Right lung (tissue), 10 donors: ENCODE data around the gene SLC35E3. TPM values are rescaled to one million over a fixed set of nuclear protein-coding genes. Genes with fewer than 3 reads are reported as not detected.

Source experiments
- DNase-seq, 2 donors: peaks; one replicate each; pipeline ENCODE4 v3.0.0-alpha.2; 2013
- long read RNA-seq, 8 donors: transcript quantifications; one replicate each; lab custom pipeline, GENCODE V29; 2026
- polyA plus RNA-seq, 5 donors: library from polyadenylated mRNA; unstranded; fragments of 120-200 nt; gene quantifications; one replicate each; pipeline versions ENCODE4 v1.2.1 to v1.2.3, GENCODE V29; 2013; ENCODE audit warnings: inconsistent platforms in 1 of 5, low replicate concordance in 1 of 5; ENCODE audit not compliant: insufficient read length in 5 of 5, insufficient read depth in 1 of 5

The SLC35E3 gene
- polyA plus RNA-seq = 10 to 100 TPM; 13.6 to 20.7 (median 17.9) TPM
- long read RNA-seq, donor 1, full-length matches to known transcripts = 7 of 36 reads
- long read RNA-seq, donor 1, partial matches to known transcripts = 29 of 36 reads
- long read RNA-seq, donor 1, other reads (novel, unspliced or antisense) = 0 of 36 reads
- long read RNA-seq, donor 2, full-length matches to known transcripts = 4 of 9 reads
- long read RNA-seq, donor 2, partial matches to known transcripts = 5 of 9 reads
- long read RNA-seq, donor 2, other reads (novel, unspliced or antisense) = 0 of 9 reads
- long read RNA-seq, donor 3, full-length matches to known transcripts = 6 of 6 reads
- long read RNA-seq, donor 3, partial matches to known transcripts = 0 of 6 reads
- long read RNA-seq, donor 3, other reads (novel, unspliced or antisense) = 0 of 6 reads
- long read RNA-seq, donor 4, full-length matches to known transcripts = 5 of 11 reads
- long read RNA-seq, donor 4, partial matches to known transcripts = 6 of 11 reads
- long read RNA-seq, donor 4, other reads (novel, unspliced or antisense) = 0 of 11 reads
- long read RNA-seq, donor 5, full-length matches to known transcripts = 8 of 25 reads
- long read RNA-seq, donor 5, partial matches to known transcripts = 17 of 25 reads
- long read RNA-seq, donor 5, other reads (novel, unspliced or antisense) = 0 of 25 reads
- long read RNA-seq, donor 6, full-length matches to known transcripts = 5 of 10 reads
- long read RNA-seq, donor 6, partial matches to known transcripts = 5 of 10 reads
- long read RNA-seq, donor 6, other reads (novel, unspliced or antisense) = 0 of 10 reads
- long read RNA-seq, donor 7, full-length matches to known transcripts = 7 of 25 reads
- long read RNA-seq, donor 7, partial matches to known transcripts = 18 of 25 reads
- long read RNA-seq, donor 7, other reads (novel, unspliced or antisense) = 0 of 25 reads
- long read RNA-seq, donor 8, full-length matches to known transcripts = 3 of 3 reads
- long read RNA-seq, donor 8, partial matches to known transcripts = 0 of 3 reads
- long read RNA-seq, donor 8, other reads (novel, unspliced or antisense) = 0 of 3 reads

GRCh38 chr12:68745904-68746571 is at the start of gene SLC35E3:
Gene SLC35E3, plus strand, starts transcription at chr12:68746176. Its CDS starts 202 bp downstream, at chr12:68746378.
- peak; percentile 88 for DNase-seq

GRCh38 chr12:68699486-68699885 is 46.5 kb upstream of the SLC35E3 start:
- DNase-seq = no peak

- DNase-seq = no peak
Measured at GRCh38 chr12:68727776-68728175, 18.2 kb upstream of the SLC35E3 start.

GRCh38 chr12:68733661-68734071 is 12.3 kb upstream of the SLC35E3 start:
- DNase-seq = no peak

GRCh38 chr12:68739891-68740290 is 6.1 kb upstream of the SLC35E3 start:
- no peak for DNase-seq

- no peak for DNase-seq
Measured at GRCh38 chr12:68743356-68743755, 2.6 kb upstream of the SLC35E3 start.

DNA sequence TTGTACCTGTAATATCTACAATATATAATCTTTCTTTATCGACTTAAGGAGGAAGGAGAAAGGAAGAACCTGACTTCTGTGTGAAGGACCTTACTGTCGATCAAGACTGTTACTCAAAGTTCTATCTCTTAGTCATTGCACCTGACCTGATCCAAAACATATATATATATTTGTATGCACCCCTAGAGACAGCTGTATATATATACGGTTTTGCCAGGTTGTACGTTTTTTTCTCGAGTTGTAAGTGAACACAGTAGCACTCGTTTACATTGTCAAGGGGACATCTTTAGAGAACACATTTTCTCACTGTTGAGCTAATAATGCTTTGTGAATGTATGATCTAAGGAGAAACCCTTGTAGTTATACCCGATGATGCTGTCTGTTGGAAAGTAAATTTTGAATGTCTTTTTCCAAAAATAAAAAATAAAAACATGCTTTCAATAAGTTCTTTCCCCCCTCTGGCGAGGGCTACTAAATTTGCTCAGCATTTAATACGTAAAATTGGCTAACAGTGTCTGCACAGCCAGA is 536 bp upstream of the SLC35E3 start:
- DNase-seq = no peak

GRCh38 chr12:68746572-68747180 is 700 bp downstream of the SLC35E3 start:
- DNase-seq = peak; percentile 40 to 47

- no peak for DNase-seq
Measured at GRCh38 chr12:68749443-68749842, 3.5 kb downstream of the SLC35E3 start.

DNA sequence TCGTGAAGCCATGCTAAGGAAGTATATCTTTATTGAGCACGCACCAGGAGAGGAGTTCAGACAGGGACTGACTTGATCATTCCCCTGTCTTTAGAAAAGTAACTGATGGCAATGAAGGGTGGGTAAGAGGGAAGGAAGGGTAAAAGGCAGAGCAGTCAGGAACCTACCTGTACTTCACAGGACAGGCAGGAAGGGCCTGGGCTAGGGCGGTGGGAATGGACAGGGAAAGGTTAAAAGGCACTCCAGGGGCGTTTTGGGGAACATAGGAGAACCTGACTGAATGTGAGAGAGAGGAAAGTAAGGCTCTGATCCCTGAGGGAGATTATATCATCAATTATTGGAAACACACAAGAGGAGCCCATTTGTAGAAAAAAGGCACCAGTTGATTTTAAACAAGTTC is 3.9 kb downstream of the SLC35E3 start:
- no peak for DNase-seq

DNA sequence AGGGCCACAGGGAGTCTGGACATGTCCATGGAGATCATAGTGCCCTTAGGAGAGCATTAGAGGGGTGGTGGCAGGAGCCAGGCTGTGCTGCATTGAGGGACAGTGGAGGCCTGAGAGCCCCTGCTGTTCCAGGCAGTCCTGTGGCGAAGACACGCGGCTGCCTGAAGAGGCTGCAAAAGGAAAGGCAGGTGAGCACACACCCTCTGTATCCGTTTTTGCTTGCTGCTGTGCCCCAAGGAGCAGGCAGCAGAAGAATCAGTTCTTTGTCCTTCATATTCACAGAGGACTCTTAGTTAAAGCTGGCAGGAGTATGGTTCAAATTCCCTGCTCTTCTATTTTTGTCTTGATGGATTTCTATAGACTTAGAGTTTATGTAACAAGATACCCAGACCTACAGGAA is 4.5 kb downstream of the SLC35E3 start:
- DNase-seq = no peak

DNA sequence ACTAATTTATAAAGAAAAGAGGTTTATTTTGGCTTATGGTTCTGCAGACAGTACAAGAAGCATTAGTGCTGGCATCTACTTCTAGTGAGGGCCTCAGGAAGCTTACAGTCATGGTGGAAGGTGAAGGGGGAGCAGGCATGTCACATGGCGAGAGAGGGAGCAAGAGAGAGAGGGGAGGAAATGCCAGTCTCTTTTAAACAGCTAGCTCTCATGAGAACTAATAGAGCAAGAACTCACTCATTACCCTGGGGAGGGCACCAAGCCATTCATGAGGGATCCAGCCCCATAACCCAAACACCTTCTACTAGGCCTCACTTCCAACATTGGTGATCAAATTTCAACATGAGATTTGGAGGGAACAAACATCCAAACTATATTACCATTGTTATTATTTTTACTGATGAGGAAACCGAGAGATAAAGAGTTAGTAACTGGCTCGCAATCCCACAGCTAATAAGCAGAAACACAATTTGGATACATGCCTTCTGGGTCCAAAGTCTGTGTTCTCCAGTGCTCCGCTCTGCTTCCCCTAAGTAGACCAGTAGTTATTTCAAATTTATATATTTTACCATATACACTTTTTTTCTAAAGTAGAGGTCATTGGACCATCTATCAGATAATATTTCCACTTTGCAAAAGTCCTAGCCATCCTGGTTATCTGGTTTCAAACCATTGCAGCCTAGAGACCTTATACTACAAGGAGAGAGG is 9.7 kb downstream of the SLC35E3 start:
- DNase-seq = no peak

DNA sequence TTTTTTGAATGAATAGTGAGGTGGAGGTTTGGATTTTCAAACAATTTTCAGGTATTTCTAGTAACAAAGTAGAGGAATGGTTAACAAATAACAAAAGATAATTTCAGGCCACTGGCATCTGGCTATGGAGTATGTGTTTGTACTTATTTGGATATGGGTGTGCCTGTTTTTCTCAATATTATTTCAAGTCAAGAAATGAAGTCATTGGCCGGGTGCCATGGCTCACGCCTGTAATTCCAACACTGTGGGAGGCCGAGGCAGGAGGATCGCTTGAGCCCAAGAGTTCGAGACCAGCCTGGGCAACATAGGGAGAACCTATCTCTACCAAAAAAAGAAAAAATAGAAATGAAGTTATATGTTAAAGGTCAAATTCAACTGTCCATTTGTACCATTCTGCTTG is 13.9 kb downstream of the SLC35E3 start:
- no peak for DNase-seq

DNA sequence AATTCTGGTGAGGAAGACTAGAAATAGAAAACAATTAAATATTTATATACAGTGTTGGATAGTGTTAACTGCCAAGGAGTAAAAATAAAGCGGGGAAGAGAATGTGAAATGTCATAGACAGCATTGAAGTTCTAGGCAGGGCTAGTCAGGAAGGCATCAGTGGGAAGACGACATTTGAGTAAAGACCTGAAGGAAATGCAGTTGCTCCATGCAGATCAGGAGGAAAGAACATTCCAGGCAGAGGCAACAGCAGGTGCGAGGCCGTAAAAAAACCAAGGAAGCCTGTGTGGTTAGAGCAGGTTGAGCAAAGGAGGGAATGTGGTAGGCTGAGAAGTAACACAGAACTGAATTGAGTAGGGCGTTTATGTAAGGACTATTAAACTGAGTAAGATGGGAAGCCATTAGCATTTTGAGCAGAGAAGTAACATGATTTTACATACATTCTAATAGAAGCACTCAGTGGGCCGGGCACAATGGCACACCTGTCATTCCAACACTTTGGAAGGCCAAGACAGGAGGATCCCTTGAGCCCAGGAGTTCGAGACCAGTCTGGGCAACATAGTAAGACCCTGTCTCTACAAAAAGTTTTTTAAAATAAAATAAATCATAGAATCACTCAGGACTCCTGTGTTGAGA is 14.9 kb downstream of the SLC35E3 start:
- no peak for DNase-seq

DNA sequence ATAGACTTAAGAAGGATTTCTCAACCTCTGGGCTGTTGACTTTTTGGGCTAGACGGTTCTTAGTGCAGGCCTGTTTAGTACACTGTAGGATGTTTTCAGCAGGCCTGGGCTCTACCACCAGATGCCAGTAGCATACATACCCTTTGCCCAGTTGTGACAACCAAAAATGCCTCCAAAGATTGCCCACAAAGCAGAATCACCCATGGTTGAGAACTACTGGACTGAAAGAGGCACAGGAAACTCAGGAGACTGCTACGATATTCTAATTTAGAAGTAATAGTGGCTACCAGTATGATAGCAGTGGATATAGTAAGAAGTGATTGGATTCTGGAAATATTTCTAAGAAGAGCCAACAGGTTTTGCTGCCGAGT is 15.5 kb downstream of the SLC35E3 start:
- DNase-seq = no peak

DNA sequence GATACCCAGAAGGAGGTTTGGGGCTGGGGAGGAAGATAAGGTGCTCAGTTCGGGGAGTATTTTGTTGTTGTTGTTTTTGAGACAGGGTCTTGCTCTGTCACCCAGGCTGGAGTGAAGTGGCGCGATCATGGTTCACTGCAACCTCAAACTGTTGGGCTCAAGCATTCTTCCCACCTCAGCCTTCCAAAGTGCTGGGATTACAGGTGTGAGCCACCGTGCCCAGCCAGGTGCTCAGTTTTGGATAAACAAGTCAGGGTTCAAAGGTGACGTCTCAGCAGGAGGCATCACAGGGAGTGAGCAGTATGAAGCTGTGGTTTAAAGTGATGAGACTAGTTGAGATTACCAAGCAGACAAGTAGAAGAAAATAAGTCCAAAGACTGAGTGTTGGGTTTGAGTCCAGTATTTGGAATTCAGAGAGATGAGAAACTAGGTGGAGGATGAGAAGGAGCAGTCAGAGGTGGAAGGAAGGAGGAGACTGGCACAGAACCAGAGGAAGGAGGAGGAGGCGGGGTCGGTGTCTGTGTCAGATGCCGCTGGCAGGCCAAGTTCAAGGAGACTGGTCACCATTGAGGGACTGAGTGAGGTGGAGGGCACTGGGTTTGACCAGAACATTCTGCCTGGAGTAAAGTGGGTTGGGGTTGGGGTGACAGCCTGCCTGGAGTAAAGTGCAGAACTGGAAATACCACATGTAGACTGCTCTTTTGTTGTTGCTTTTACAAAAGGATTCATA is 16.1 kb downstream of the SLC35E3 start:
- no peak for DNase-seq

GRCh38 chr12:68762691-68763090 is 16.7 kb downstream of the SLC35E3 start:
- DNase-seq = no peak

DNA sequence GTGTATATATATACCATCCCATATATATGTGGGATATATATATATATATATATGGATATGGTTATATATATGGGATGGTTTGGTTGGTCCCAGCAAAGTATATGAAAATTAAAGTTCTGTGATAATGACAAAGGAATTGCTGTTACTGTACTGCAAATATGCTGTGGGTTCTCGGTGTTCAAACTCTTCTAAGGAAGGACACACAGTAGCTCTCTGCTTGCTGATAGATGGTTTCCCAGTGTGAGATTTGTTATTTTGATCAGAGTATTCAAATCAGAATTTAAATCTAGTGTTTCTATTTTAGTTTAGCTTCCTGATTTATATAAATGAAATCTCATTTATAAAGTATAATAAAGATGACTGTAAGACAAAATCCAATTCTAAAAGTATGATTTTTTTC is 19.7 kb downstream of the SLC35E3 start:
- DNase-seq = no peak

DNA sequence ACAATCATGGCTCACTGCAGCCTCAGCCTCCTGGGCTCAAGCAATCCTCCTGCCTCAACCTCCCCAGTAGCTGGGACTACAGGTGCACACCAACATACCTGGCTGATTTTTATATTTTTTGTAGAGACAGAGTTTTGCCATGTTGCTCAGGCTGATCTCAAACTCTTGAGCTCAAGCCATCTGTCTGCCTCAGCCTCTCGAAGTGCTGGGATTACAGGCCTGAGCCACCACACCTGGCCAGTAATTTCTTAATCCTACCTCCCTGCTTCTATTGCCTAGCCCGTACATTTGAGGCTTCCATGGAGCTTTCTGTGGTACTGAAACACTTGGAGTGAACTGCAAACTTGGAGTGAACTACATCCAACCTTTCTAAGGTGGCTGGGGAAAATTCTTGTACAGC is 20.7 kb downstream of the SLC35E3 start:
- no peak for DNase-seq
